Erythroblast (primary cell): ENCODE results near the gene C14orf132.
"Not testable (repeated sequence)": the region's sequence is repeated elsewhere in the genome, so short reads cannot be mapped to it uniquely, and the experiment has no call there.

Source experiments
- DNase-seq, 2 experiments: peaks; one replicate each; lab custom pipeline; 2025; lab: John Stamatoyannopoulos, UW
- GATA1 ChIP-seq: IDR thresholded peaks from 2 replicates; pipeline ENCODE4 v1.6.1; 2011; ENCODE audit warnings: low read depth, mild to moderate bottlenecking, control low read depth, low read length, moderate library complexity
- POLR2A ChIP-seq: IDR thresholded peaks from 2 replicates; pipeline ENCODE4 v1.6.1; 2011; ENCODE audit warnings: mild to moderate bottlenecking, low read length

Gene C14orf132

GRCh38 chr14:96060186-96060933 lies 21.2 kb downstream of the C14orf132 start:
- DNase-seq = no peak
- TF ChIP-seq GATA1 (no peak), POLR2A (no peak)

GRCh38 chr14:96062010-96062409 lies 22.8 kb downstream of the C14orf132 start:
- no peak for TF ChIP-seq POLR2A
- TF ChIP-seq GATA1 = no peak

GRCh38 chr14:96062506-96062905 lies 23.3 kb downstream of the C14orf132 start:
- DNase-seq = no peak
- TF ChIP-seq GATA1 (no peak), POLR2A (no peak)

More at GRCh38 chr14:96062010-96062409, 22.8 kb downstream of the C14orf132 start:
- no peak for DNase-seq

- no peak for DNase-seq
- TF ChIP-seq POLR2A (no peak), GATA1 (no peak)
These were observed 25.7 kb downstream of the C14orf132 start for GRCh38 chr14:96064866-96065265.

GRCh38 chr14:96065661-96066459 lies 26.7 kb downstream of the C14orf132 start:
- TF ChIP-seq POLR2A (no peak), GATA1 (no peak)
- DNase-seq = no peak

GRCh38 chr14:96066976-96067375 lies 27.8 kb downstream of the C14orf132 start:
- DNase-seq = no peak
- TF ChIP-seq GATA1 = no peak

GRCh38 chr14:96067985-96068930 lies 29.1 kb downstream of the C14orf132 start:
- TF ChIP-seq GATA1 (no peak), POLR2A (no peak)
- DNase-seq = no peak

GRCh38 chr14:96069421-96069820 lies 30.3 kb downstream of the C14orf132 start:
- DNase-seq = no peak
- TF ChIP-seq POLR2A (no peak), GATA1 (no peak)

GRCh38 chr14:96071561-96071960 lies 32.4 kb downstream of the C14orf132 start:
- TF ChIP-seq GATA1 (no peak), POLR2A (no peak)
- no peak for DNase-seq

- no peak for DNase-seq
- no peak for TF ChIP-seq POLR2A
- no peak for TF ChIP-seq GATA1
These were observed 32.9 kb downstream of the C14orf132 start for GRCh38 chr14:96072076-96072475.

GRCh38 chr14:96072746-96073145 lies 33.6 kb downstream of the C14orf132 start:
- TF ChIP-seq POLR2A = no peak
- TF ChIP-seq GATA1 = no peak
- DNase-seq = no peak

GRCh38 chr14:96073260-96074039 lies 34.3 kb downstream of the C14orf132 start:
- not testable (repeated sequence) for DNase-seq
